ENCODE results near the gene ZNF578.
"Not testable (repeated sequence)": the region's sequence is repeated elsewhere in the genome, so short reads cannot be mapped to it uniquely, and the experiment has no call there.

ZNF578 gene

GRCh38 chr19:52453324-52454094 is at the start of gene ZNF578:
TSS of gene ZNF578 (plus strand) at chr19:52453553. CDS start at chr19:52501846, 48,293 bp downstream.
- peak within 1 kb of the TSS; percentile 84 for H3K4me3 ChIP-seq (ENCODE audit: low read depth, low read length)

- H3K4me3 ChIP-seq (ENCODE audit: low read depth, low read length) = no peak overlapping the region
Measured at GRCh38 chr19:52410276-52410675, 43.1 kb upstream of the ZNF578 start.

- no peak overlapping the region for H3K4me3 ChIP-seq (ENCODE audit: low read depth, low read length)
Measured at GRCh38 chr19:52415711-52416110, 37.6 kb upstream of the ZNF578 start.

- no peak within 1 kb of the TSS for H3K4me3 ChIP-seq (ENCODE audit: low read depth, low read length)
Measured at GRCh38 chr19:52428937-52429336, 24.4 kb upstream of the ZNF578 start, which contains the start of gene ZNF534. TSS of gene ZNF534 (plus strand) at chr19:52429148. CDS start at chr19:52431475, 2,327 bp downstream.

- no peak overlapping the region for H3K4me3 ChIP-seq (ENCODE audit: low read depth, low read length)
Measured at GRCh38 chr19:52442179-52442578, 11.2 kb upstream of the ZNF578 start.

GRCh38 chr19:52444506-52444905 is 8.8 kb upstream of the ZNF578 start:
- H3K4me3 ChIP-seq (ENCODE audit: low read depth, low read length) = no peak overlapping the region

- no peak overlapping the region for H3K4me3 ChIP-seq (ENCODE audit: low read depth, low read length)
Measured at GRCh38 chr19:52451241-52451640, 2.1 kb upstream of the ZNF578 start.

- H3K4me3 ChIP-seq (ENCODE audit: low read depth, low read length) = no peak overlapping the region
Measured at GRCh38 chr19:52464798-52465470, 11.6 kb downstream of the ZNF578 start.

- H3K4me3 ChIP-seq (ENCODE audit: low read depth, low read length) = no peak overlapping the region
Measured at GRCh38 chr19:52473655-52474350, 20.4 kb downstream of the ZNF578 start.

- no peak overlapping the region for H3K4me3 ChIP-seq (ENCODE audit: low read depth, low read length)
Measured at GRCh38 chr19:52474351-52475127, 21.2 kb downstream of the ZNF578 start.

- not testable (repeated sequence) for H3K4me3 ChIP-seq (ENCODE audit: low read depth, low read length)
Measured at GRCh38 chr19:52484111-52484743, 30.9 kb downstream of the ZNF578 start.

- not testable (repeated sequence) for H3K4me3 ChIP-seq (ENCODE audit: low read depth, low read length)
Measured at GRCh38 chr19:52485064-52485463, 31.7 kb downstream of the ZNF578 start.

GRCh38 chr19:52485561-52486240 is 32.3 kb downstream of the ZNF578 start:
- H3K4me3 ChIP-seq (ENCODE audit: low read depth, low read length) = not testable (repeated sequence)

GRCh38 chr19:52492201-52492993 is 39.0 kb downstream of the ZNF578 start:
- peak overlapping the region; percentile 61 for H3K4me3 ChIP-seq (ENCODE audit: low read depth, low read length)

GRCh38 chr19:52492994-52493470 is 39.7 kb downstream of the ZNF578 start:
- H3K4me3 ChIP-seq (ENCODE audit: low read depth, low read length) = peak overlapping the region; percentile 61

- no peak overlapping the region for H3K4me3 ChIP-seq (ENCODE audit: low read depth, low read length)
Measured at GRCh38 chr19:52494518-52494917, 41.2 kb downstream of the ZNF578 start.

- H3K4me3 ChIP-seq (ENCODE audit: low read depth, low read length) = no peak overlapping the region
Measured at GRCh38 chr19:52498571-52498970, 45.2 kb downstream of the ZNF578 start.

GRCh38 chr19:52500474-52500873 is 47.1 kb downstream of the ZNF578 start:
- not testable (repeated sequence) for H3K4me3 ChIP-seq (ENCODE audit: low read depth, low read length)

- H3K4me3 ChIP-seq (ENCODE audit: low read depth, low read length) = not testable (repeated sequence)
Measured at GRCh38 chr19:52500991-52501390, 47.6 kb downstream of the ZNF578 start.

Measured in iPS-11a (cell line).